Neural cell (in vitro differentiated cells): ENCODE results near the gene DHRS9. TPM values are rescaled to one million over a fixed set of nuclear protein-coding genes. Genes with fewer than 3 reads are reported as not detected.

ENCODE experiments used
- H2AFZ ChIP-seq: fragments of 200-600, 300-800 bp; sonication (generic), shearing (Covaris generic); 2 replicates; pipeline ENCODE4 v1.6.0; 2014; ENCODE audit warnings: low read depth, mild to moderate bottlenecking, antibody characterized with exemption, low read length, moderate library complexity
- H3F3A ChIP-seq: fragments of 200-600 bp; shearing (Covaris generic); 2 replicates; pipeline ENCODE4 v1.6.1; 2016; ENCODE audit warnings: mild to moderate bottlenecking, moderate library complexity, mixed read lengths, antibody characterized with exemption, low read length; ENCODE audit not compliant: insufficient read depth, poor library complexity, severe bottlenecking
- H3K27ac ChIP-seq: fragments of 200-600, 300-800 bp; sonication (generic), shearing (Covaris generic); 2 replicates; pipeline ENCODE4 v1.5.1; 2014; ENCODE audit warnings: mild to moderate bottlenecking, low read length, moderate library complexity
- H3K27me3 ChIP-seq: fragments of 300-800, 200-600 bp; sonication (generic), shearing (Covaris generic); 2 replicates; pipeline ENCODE4 v1.6.0; 2014; ENCODE audit warnings: mild to moderate bottlenecking, low read depth, low read length, moderate library complexity; ENCODE audit not compliant: insufficient read depth
- H3K36me3 ChIP-seq: fragments of 300-800, 200-600 bp; sonication (generic), shearing (Covaris generic); 2 replicates; pipeline ENCODE4 v1.5.1; 2014; ENCODE audit warnings: mild to moderate bottlenecking, antibody characterized with exemption, low read length, moderate library complexity; ENCODE audit not compliant: insufficient read depth
- H3K4me2 ChIP-seq: fragments of 300-800, 200-600 bp; sonication (generic), shearing (Covaris generic); 2 replicates; pipeline ENCODE4 v1.6.0; 2014; ENCODE audit warnings: mild to moderate bottlenecking, low read length
- H3K4me3 ChIP-seq: fragments of 300-800, 200-600 bp; sonication (generic), shearing (Covaris generic); 2 replicates; pipeline ENCODE4 v1.5.1; 2014; ENCODE audit warnings: mild to moderate bottlenecking, low read length, moderate library complexity
- H3K79me2 ChIP-seq: fragments of 200-600 bp; shearing (Covaris generic); replicated peaks from 2 replicates; pipeline ENCODE4 v1.6.0; 2014; ENCODE audit warnings: mild to moderate bottlenecking, low read length, moderate library complexity; ENCODE audit not compliant: insufficient read depth
- H3K9ac ChIP-seq: fragments of 300-800, 200-600 bp; sonication (generic), shearing (Covaris generic); 2 replicates; pipeline ENCODE4 v1.6.1; 2016; ENCODE audit warnings: mild to moderate bottlenecking, low read length, mixed read lengths
- H3K9me2 ChIP-seq: fragments of 200-600 bp; shearing (Covaris generic); 2 replicates; pipeline ENCODE4 v1.6.1; 2016; ENCODE audit warnings: mild to moderate bottlenecking, low read length, mixed read lengths; ENCODE audit not compliant: insufficient read depth
- H3K9me3 ChIP-seq: fragments of 200-600, 300-800 bp; sonication (generic), shearing (Covaris generic); 2 replicates; pipeline ENCODE4 v1.6.1; 2016; ENCODE audit warnings: mild to moderate bottlenecking, mixed run types, low read length, moderate library complexity, mixed read lengths
- H4K20me1 ChIP-seq: fragments of 200-600 bp; shearing (Covaris generic); 2 replicates; pipeline ENCODE4 v1.6.1; 2016; ENCODE audit warnings: mild to moderate bottlenecking, mixed run types; ENCODE audit not compliant: insufficient read depth
- EP300 ChIP-seq: fragments of 450-650 bp; conservative IDR thresholded peaks from 2 replicates; pipeline ENCODE4 v1.6.1; 2014; ENCODE audit warnings: antibody characterized with exemption, mild to moderate bottlenecking, moderate library complexity; ENCODE audit not compliant: poor library complexity, severe bottlenecking
- EZH2 ChIP-seq: fragments of 200-600, 300-800 bp; shearing (Covaris generic), sonication (generic); IDR thresholded peaks from 2 replicates; pipeline ENCODE4 v1.6.1; 2014; ENCODE audit warnings: antibody characterized with exemption, low read length, borderline replicate concordance, mild to moderate bottlenecking; ENCODE audit not compliant: insufficient read depth, poor library complexity, severe bottlenecking
- MXI1 ChIP-seq: fragments of 450-650 bp; conservative IDR thresholded peaks from 2 replicates; pipeline ENCODE4 v1.6.1; 2014; ENCODE audit warnings: antibody characterized with exemption, mild to moderate bottlenecking; ENCODE audit not compliant: poor library complexity, severe bottlenecking
- POLR2AphosphoS5 ChIP-seq: IDR thresholded peaks from 2 replicates; pipeline ENCODE4 v1.6.1; 2012
- RAD21 ChIP-seq: fragments of 450-650 bp; conservative IDR thresholded peaks from 2 replicates; pipeline ENCODE4 v1.6.1; 2014; ENCODE audit warnings: antibody characterized with exemption, mild to moderate bottlenecking, moderate library complexity
- SMC3 ChIP-seq: fragments of 450-650 bp; conservative IDR thresholded peaks from 2 replicates; pipeline ENCODE4 v1.6.1; 2014; ENCODE audit warnings: antibody characterized with exemption, mild to moderate bottlenecking, moderate library complexity; ENCODE audit not compliant: poor library complexity
- TAF1 ChIP-seq: IDR thresholded peaks from 2 replicates; pipeline ENCODE4 v1.6.1; 2012; ENCODE audit warnings: low read depth
- polyA plus RNA-seq: library from polyadenylated mRNA; depleted of rRNA; stranded (reverse); fragments of >200 nt; gene quantifications from 2 replicates; pipeline ENCODE4 v1.2.3, GENCODE V29; 2014
- TF ChIP-seq, protein P1 (sequence below): fragments of 450-650 bp; IDR thresholded peaks from 2 replicates; pipeline ENCODE4 v1.5.1; 2014; ENCODE audit warnings: antibody characterized with exemption, mild to moderate bottlenecking, moderate library complexity; ENCODE audit not compliant: poor library complexity, severe bottlenecking
- TF ChIP-seq, protein P2 (sequence below): IDR thresholded peaks from 2 replicates; pipeline ENCODE4 v1.6.1; 2012; ENCODE audit warnings: borderline replicate concordance

DHRS9 gene
- polyA plus RNA-seq, 1 donor from 2014 or later, result not detected

DNA sequence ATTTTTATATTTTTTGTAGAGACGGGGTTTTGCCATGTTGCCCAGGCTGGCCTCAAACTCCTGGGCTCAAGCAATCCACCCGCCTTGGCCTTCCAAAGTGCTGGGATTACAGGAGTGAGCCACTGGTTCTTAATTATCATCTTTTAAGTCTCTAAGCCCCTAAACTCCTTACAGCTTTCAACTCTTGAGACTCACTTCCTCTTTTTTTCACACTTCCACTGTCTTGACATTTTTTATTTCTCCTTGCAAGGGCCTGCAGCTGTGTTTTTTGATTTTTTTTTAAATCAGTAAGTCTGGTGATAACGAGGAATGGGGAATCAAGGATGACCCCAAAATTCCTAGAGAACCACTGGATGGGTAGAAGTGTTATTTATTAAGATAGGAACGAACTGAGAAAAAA, 29.7 kb upstream of the DHRS9 start:
- no peak overlapping the region for H2AFZ ChIP-seq
- no peak overlapping the region for H3K9ac ChIP-seq
- no peak overlapping the region for H3K4me3 ChIP-seq
- H3F3A ChIP-seq, result no peaks in the 10 kb centered on the region
- H3K9me2 ChIP-seq, result no peaks in the 10 kb centered on the region
- no peaks in the 10 kb centered on the region for H3K36me3 ChIP-seq
- no peaks in the 10 kb centered on the region for H3K27me3 ChIP-seq
- no peak for TF ChIP-seq TAF1
- no peaks in the 10 kb centered on the region for H3K79me2 ChIP-seq
- H3K27ac ChIP-seq, result no peak overlapping the region
- H4K20me1 ChIP-seq, result no peaks in the 10 kb centered on the region
- H3K9me3 ChIP-seq, result no peaks in the 10 kb centered on the region
- H3K4me2 ChIP-seq, result no peak overlapping the region

DNA sequence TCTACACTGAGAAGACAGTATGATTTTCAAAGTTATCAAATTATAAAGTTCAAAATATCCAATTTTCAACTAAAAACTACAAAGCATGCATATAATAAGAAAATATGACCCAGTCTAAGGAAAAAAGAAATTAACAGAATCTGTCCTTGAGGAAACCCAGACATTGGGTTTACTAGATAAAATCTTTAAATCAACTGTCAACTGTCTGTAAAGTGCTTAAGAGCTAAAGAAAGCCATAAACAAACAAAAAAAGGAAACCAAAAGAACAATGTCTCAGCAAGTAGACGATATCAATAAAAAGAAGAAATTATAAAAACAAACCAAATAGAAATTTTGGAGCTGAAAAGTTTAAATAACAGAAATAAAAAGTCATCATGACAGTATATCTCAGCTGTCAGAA, 27.8 kb upstream of the DHRS9 start:
- Histone ChIP-seq H3K9ac (no peak overlapping the region), H3K9me2 (no peaks in the 10 kb centered on the region), H3K4me3 (no peak overlapping the region), H3K79me2 (no peaks in the 10 kb centered on the region), H3K27me3 (no peaks in the 10 kb centered on the region), H3K9me3 (no peaks in the 10 kb centered on the region), H3K27ac (no peak overlapping the region), H3F3A (no peaks in the 10 kb centered on the region), H3K36me3 (no peaks in the 10 kb centered on the region), H4K20me1 (no peaks in the 10 kb centered on the region), H2AFZ (no peak overlapping the region), H3K4me2 (no peak overlapping the region)
- TF ChIP-seq TAF1 (no peak), SMC3 (no peak), POLR2AphosphoS5 (no peak), RAD21 (no peak), EP300 (no peak)

DNA sequence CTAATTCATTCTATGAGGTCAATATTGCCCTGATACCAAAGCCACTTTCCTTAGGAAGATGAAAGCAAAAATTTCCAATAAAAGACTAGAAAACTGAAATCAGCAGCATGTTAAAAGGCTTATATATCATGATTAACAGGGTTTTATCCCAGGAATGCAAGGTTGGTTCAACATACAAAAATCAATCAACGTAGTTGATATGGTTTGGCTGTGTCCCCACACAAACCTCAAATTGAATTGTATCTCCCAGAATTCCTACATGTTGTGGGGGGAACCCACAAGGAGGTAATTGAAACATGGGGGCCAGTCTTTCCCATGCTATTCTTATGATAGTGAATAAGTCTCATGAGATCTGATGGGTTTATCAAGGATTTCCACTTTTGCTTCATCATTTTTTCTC, 26.5 kb upstream of the DHRS9 start:
- Histone ChIP-seq H3K9me3 (no peaks in the 10 kb centered on the region), H3K4me3 (no peak overlapping the region), H3K9ac (no peak overlapping the region), H3K79me2 (no peaks in the 10 kb centered on the region), H2AFZ (no peak overlapping the region), H3K27ac (no peak overlapping the region), H3F3A (no peaks in the 10 kb centered on the region), H3K9me2 (no peaks in the 10 kb centered on the region), H4K20me1 (no peaks in the 10 kb centered on the region), H3K27me3 (no peaks in the 10 kb centered on the region), H3K36me3 (no peaks in the 10 kb centered on the region), H3K4me2 (no peak overlapping the region)
- TF ChIP-seq TAF1, result no peak

DNA sequence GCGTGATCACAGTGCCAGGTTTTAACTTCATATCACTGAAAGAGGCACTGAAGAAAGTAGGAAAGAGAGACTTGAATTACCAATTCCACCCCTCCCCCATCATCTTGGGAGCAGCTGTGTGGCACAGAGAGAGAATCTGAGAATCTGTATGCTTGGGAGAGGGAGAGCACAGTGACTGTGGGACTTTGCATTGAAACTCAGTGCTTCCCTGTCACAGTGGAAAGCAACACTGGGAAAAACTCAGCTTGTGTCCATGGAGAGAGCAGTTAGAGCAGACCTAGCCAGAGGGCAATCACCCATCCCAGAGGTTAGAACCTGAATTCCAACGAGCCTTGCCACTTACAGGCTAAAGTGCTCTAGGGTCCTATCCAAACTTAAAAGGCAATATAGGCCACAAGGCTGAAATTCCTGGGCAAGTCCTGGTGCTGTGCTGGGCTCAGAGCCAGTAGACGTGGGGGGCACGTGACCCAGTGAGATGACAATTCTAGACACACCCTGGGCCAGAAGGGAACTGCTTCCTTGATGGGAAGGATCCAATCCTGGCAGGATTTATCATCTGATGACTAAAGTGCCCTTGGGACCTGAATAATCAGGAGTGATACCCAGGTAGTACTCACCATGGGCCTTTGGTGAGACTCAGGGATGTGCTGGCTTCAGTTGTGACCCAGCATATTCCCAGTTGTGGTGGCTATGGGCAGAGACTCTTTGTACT, 22.8 kb upstream of the DHRS9 start:
- Histone ChIP-seq H3K27me3 (no peaks in the 10 kb centered on the region), H3K4me2 (no peak overlapping the region), H4K20me1 (no peaks in the 10 kb centered on the region), H2AFZ (no peak overlapping the region), H3K27ac (no peak overlapping the region), H3K79me2 (no peaks in the 10 kb centered on the region), H3K4me3 (no peak overlapping the region), H3K9me2 (no peaks in the 10 kb centered on the region), H3K9me3 (no peaks in the 10 kb centered on the region), H3K9ac (no peak overlapping the region), H3F3A (no peaks in the 10 kb centered on the region), H3K36me3 (no peaks in the 10 kb centered on the region)
- TF ChIP-seq RAD21 (no peak), EZH2 (no peak), EP300 (no peak), MXI1 (no peak), SMC3 (no peak), TAF1 (no peak), POLR2AphosphoS5 (no peak)
- TF ChIP-seq, protein P1, sequence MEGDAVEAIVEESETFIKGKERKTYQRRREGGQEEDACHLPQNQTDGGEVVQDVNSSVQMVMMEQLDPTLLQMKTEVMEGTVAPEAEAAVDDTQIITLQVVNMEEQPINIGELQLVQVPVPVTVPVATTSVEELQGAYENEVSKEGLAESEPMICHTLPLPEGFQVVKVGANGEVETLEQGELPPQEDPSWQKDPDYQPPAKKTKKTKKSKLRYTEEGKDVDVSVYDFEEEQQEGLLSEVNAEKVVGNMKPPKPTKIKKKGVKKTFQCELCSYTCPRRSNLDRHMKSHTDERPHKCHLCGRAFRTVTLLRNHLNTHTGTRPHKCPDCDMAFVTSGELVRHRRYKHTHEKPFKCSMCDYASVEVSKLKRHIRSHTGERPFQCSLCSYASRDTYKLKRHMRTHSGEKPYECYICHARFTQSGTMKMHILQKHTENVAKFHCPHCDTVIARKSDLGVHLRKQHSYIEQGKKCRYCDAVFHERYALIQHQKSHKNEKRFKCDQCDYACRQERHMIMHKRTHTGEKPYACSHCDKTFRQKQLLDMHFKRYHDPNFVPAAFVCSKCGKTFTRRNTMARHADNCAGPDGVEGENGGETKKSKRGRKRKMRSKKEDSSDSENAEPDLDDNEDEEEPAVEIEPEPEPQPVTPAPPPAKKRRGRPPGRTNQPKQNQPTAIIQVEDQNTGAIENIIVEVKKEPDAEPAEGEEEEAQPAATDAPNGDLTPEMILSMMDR, result no peak
- TF ChIP-seq, protein P2, sequence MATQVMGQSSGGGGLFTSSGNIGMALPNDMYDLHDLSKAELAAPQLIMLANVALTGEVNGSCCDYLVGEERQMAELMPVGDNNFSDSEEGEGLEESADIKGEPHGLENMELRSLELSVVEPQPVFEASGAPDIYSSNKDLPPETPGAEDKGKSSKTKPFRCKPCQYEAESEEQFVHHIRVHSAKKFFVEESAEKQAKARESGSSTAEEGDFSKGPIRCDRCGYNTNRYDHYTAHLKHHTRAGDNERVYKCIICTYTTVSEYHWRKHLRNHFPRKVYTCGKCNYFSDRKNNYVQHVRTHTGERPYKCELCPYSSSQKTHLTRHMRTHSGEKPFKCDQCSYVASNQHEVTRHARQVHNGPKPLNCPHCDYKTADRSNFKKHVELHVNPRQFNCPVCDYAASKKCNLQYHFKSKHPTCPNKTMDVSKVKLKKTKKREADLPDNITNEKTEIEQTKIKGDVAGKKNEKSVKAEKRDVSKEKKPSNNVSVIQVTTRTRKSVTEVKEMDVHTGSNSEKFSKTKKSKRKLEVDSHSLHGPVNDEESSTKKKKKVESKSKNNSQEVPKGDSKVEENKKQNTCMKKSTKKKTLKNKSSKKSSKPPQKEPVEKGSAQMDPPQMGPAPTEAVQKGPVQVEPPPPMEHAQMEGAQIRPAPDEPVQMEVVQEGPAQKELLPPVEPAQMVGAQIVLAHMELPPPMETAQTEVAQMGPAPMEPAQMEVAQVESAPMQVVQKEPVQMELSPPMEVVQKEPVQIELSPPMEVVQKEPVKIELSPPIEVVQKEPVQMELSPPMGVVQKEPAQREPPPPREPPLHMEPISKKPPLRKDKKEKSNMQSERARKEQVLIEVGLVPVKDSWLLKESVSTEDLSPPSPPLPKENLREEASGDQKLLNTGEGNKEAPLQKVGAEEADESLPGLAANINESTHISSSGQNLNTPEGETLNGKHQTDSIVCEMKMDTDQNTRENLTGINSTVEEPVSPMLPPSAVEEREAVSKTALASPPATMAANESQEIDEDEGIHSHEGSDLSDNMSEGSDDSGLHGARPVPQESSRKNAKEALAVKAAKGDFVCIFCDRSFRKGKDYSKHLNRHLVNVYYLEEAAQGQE, result no peak
